K562 (cell line): Measurements from ENCODE around the gene HSPB7. TPM values are rescaled to one million over a fixed set of nuclear protein-coding genes. Genes with fewer than 3 reads are reported as not detected.

Experiments used
- ATAC-seq: fragments of 200-7000 bp; cut with Tn5 transposase; 3 replicates; pipeline ENCODE4 v1.9.1; 2020; ENCODE audit warnings: moderate library complexity
- BruUV-seq: library from RNA; stranded (reverse); fragments of 400-500 nt; replicated peaks from 2 replicates; lab custom pipeline; 2021; lab: Mats Ljungman, UMichigan
- CTCF ChIA-PET: fragments of 300-600 bp; formaldehyde crosslinking; extraction: SDS; loops from one replicate; lab custom pipeline; 2021; ENCODE audit warnings: low intra/inter-chr PET ratio; lab: Yijun Ruan, JAX
- POLR2A ChIA-PET: fragments of 300-600, 350-650 bp; sonication (Branson Sonifier 250); formaldehyde crosslinking; extraction: SDS; loops from one replicate; lab custom pipeline; 2021; ENCODE audit warnings: antibody characterized with exemption, inconsistent platforms; lab: Yijun Ruan, JAX
- DNase-seq, 4 experiments: peaks; one replicate each; pipeline versions ENCODE4 v3.0.0 to v3.0.0-alpha.2; 2011 to 2018; ENCODE audit warnings: low spot score in 3 of 4, mixed read lengths in 3 of 4; ENCODE audit errors: extremely low read depth in 1 of 4
- FAIRE-seq: peaks from 2 replicates; lab custom pipeline; 2011; peaks lifted over from hg19 to GRCh38; lab: Jason Lieb, UNC
- H2AFZ ChIP-seq: 2 replicates; pipeline ENCODE4 v1.6.0; 2011; ENCODE audit warnings: low read depth, low read length, control low read depth, inconsistent platforms
- H3K27ac ChIP-seq: fragments of 200-600 bp; 3 replicates; pipeline ENCODE4 v1.8.0; 2011; ENCODE audit warnings: low read depth, mild to moderate bottlenecking, control low read depth, inconsistent platforms, low read length, moderate library complexity, mixed read lengths; ENCODE audit errors: extremely low read depth
- H3K27me3 ChIP-seq, 2 experiments: fragments of 300-600 bp in 1 of 2; 2 replicates in 1 of 2; 3 replicates in 1 of 2; pipeline versions ENCODE4 v1.6.0 to v1.8.0; 2011; ENCODE audit warnings: inconsistent platforms in 2 of 2, low read length in 2 of 2, mild to moderate bottlenecking in 1 of 2, mixed read lengths in 1 of 2, moderate library complexity in 1 of 2; ENCODE audit not compliant: control insufficient read depth in 2 of 2, insufficient read depth in 2 of 2
- H3K36me3 ChIP-seq: fragments of 300-600 bp; 3 replicates; pipeline ENCODE4 v1.8.0; 2011; ENCODE audit warnings: mild to moderate bottlenecking, low read length, inconsistent platforms; ENCODE audit not compliant: control insufficient read depth, insufficient read depth
- H3K4me1 ChIP-seq, 2 experiments: fragments of 200-600 bp in 1 of 2; replicated peaks in 1 of 2; 2 replicates in 1 of 2; 3 replicates in 1 of 2; pipeline versions ENCODE4 v1.5.1 to v1.8.0; 2011; ENCODE audit warnings: inconsistent platforms in 2 of 2, low read length in 2 of 2, mild to moderate bottlenecking in 1 of 2, mixed read lengths in 1 of 2, moderate library complexity in 1 of 2; ENCODE audit not compliant: control insufficient read depth in 2 of 2, insufficient read depth in 2 of 2
- H3K4me2 ChIP-seq: 2 replicates; pipeline ENCODE4 v1.6.1; 2011; ENCODE audit warnings: low read length, control low read depth, inconsistent platforms, mixed read lengths; ENCODE audit not compliant: insufficient read depth
- H3K4me3 ChIP-seq: fragments of 200-600 bp; sonication (generic), shearing (Covaris generic); 2 replicates; pipeline ENCODE4 v1.5.1; 2016; ENCODE audit warnings: control low read depth, inconsistent platforms
- H3K79me2 ChIP-seq: fragments of 200-600 bp; 3 replicates; pipeline ENCODE4 v1.8.0; 2011; ENCODE audit warnings: low read length, inconsistent platforms; ENCODE audit not compliant: control insufficient read depth, insufficient read depth
- H3K9ac ChIP-seq, 2 experiments: 2 replicates each; pipeline versions ENCODE4 v1.6.0 to v1.6.1; 2011; ENCODE audit warnings: low read depth in 2 of 2, low read length in 2 of 2, control low read depth in 1 of 2, inconsistent platforms in 1 of 2, mild to moderate bottlenecking in 1 of 2, mixed read lengths in 1 of 2; ENCODE audit not compliant: insufficient read depth in 1 of 2
- H3K9me1 ChIP-seq: one replicate; pipeline ENCODE4 v1.6.0; 2011; ENCODE audit warnings: inconsistent platforms, mild to moderate bottlenecking, low read length, moderate library complexity; ENCODE audit not compliant: control insufficient read depth, insufficient read depth
- H3K9me3 ChIP-seq: replicated peaks from 2 replicates; pipeline ENCODE4 v1.5.1; 2011; ENCODE audit warnings: low read depth, low read length, inconsistent platforms; ENCODE audit not compliant: control insufficient read depth, insufficient read depth
- H4K20me1 ChIP-seq: replicated peaks from 2 replicates; pipeline ENCODE4 v1.6.1; 2011; ENCODE audit warnings: low read length, inconsistent platforms, mixed read lengths; ENCODE audit not compliant: control insufficient read depth, insufficient read depth
- CSDE1 ChIP-seq, 2 experiments: fragments of 450-650 bp; IDR thresholded peaks; 2 replicates each; pipeline ENCODE4 v1.6.1; 2016; ENCODE audit warnings: mild to moderate bottlenecking in 1 of 2
- HIVEP1 ChIP-seq: fragments of 250-450 bp; sonication (Bioruptor Pico); IDR thresholded peaks from 2 replicates; pipeline ENCODE4 v1.4.0; 2020; ENCODE audit warnings: mild to moderate bottlenecking
- HNRNPH1 ChIP-seq: fragments of 200-400 bp; formaldehyde crosslinking; optimal IDR thresholded peaks from 2 replicates; pipeline ENCODE3; 2017; ENCODE audit warnings: low read depth, mild to moderate bottlenecking, low read length, moderate library complexity
- NFIC ChIP-seq: fragments of 450-650 bp; IDR thresholded peaks from 2 replicates; pipeline ENCODE4 v1.6.1; 2017; ENCODE audit warnings: mild to moderate bottlenecking, inconsistent platforms
- RBM25 ChIP-seq: fragments of 200-400 bp; formaldehyde crosslinking; IDR thresholded peaks from 2 replicates; pipeline ENCODE4 v1.6.1; 2018; ENCODE audit warnings: low read length, low read depth, moderate library complexity; ENCODE audit not compliant: severe bottlenecking
- SAFB2 ChIP-seq: fragments of 200-400 bp; formaldehyde crosslinking; IDR thresholded peaks from 2 replicates; pipeline ENCODE4 v1.6.1; 2018; ENCODE audit warnings: borderline replicate concordance, low read length, low read depth, moderate library complexity; ENCODE audit not compliant: severe bottlenecking
- STAG1 ChIP-seq: sonication (generic); formaldehyde crosslinking; IDR thresholded peaks from 2 replicates; pipeline ENCODE4 v1.5.0; 2020; ENCODE audit warnings: missing genetic modification reagents, borderline replicate concordance
- ZBTB7A ChIP-seq: IDR thresholded peaks from 2 replicates; pipeline ENCODE4 v1.6.1; 2011; ENCODE audit warnings: low read depth, mild to moderate bottlenecking, low read length, moderate library complexity, borderline replicate concordance; ENCODE audit not compliant: control insufficient read depth
- ZC3H8 ChIP-seq: fragments of 450-650 bp; IDR thresholded peaks from 2 replicates; pipeline ENCODE4 v1.6.1; 2017
- ZNF586 ChIP-seq: fragments of 450-650 bp; formaldehyde crosslinking; conservative IDR thresholded peaks from 2 replicates; pipeline ENCODE4 v1.4.0; 2020; ENCODE audit warnings: mild to moderate bottlenecking, moderate library complexity
- ZNF696 ChIP-seq: fragments of 250-450 bp; sonication (Bioruptor Pico); conservative IDR thresholded peaks from 2 replicates; pipeline ENCODE4 v1.4.0; 2020; ENCODE audit warnings: mild to moderate bottlenecking, moderate library complexity
- WGBS: fragments of 100-300 bp; shearing (Covaris generic); methylation state at CpG from one replicate; pipeline ENCODE4 v1.1.6; 2016; ENCODE audit warnings: low coverage, mixed read lengths; ENCODE audit not compliant: insufficient coverage; ENCODE audit errors: missing lambda C conversion rate; 5-methylcytosine and 5-hydroxymethylcytosine counted together
- in situ Hi-C: fragments of 300-500 bp; cut with MboI; formaldehyde crosslinking; loops from 4 replicates; pipeline ENCODE4 v1.15.0; 2018; ENCODE audit warnings: inconsistent platforms, mixed read lengths
- intact Hi-C: fragments of 100-400 bp; cut with micrococcal nuclease; formaldehyde crosslinking; loops from 2 replicates; pipeline ENCODE4 v1.14.2; 2022
- polyA plus RNA-seq, 8 experiments: library from polyadenylated mRNA; depleted of rRNA in 4 of 8; stranded (reverse) in 5 of 8; unstranded in 3 of 8; fragments of >200 nt; fragmentation: Nextera tagmentation in 2 of 8; fragmentation: Illumina TruSeq in 1 of 8; extraction: Ambion mirVana in 2 of 8; extraction: Trizol in 1 of 8; gene quantifications; 2 replicates each; pipeline versions ENCODE4 v1.2.1 to v1.2.3, GENCODE V29; 2011 to 2014; ENCODE audit warnings: inconsistent platforms in 1 of 8, missing spikeins in 1 of 8
- total RNA-seq, 7 experiments: library from RNA; depleted of rRNA in 6 of 7; stranded (reverse); fragments of >200 nt in 6 of 7; fragmentation: Illumina TruSeq in 2 of 7; extraction: Trizol in 2 of 7; gene quantifications; 2 replicates each; pipeline versions ENCODE4 v1.2.1 to v1.2.3, GENCODE V29; 2011 to 2021; ENCODE audit warnings: low replicate concordance in 1 of 7

The HSPB7 gene
- total and polyA plus RNA-seq, 9 of the 15 experiments (the other 6 are each of a cell fraction or from before 2014, with no cell fraction given) = 0.05 to 0.19 (median 0.07) TPM; not detected in 6

GRCh38 chr1:15992582-15993500 lies 25.0 kb downstream of the HSPB7 start:
- H2AFZ ChIP-seq = no peak overlapping the region
- intact Hi-C loops (loop anchor here (5.0 kb wide), 1 partner anchor 41 kb away; no protein-coding TSS in a partner anchor), in situ Hi-C loops (no loop called here)
- no peaks in the 10 kb centered on the region for H3K9me3 ChIP-seq
- no peaks in the 10 kb centered on the region for H3K79me2 ChIP-seq
- no peak for FAIRE-seq
- WGBS = 20% methylated on average over 17 of the region's 17 CpGs
- H3K27me3 ChIP-seq = peaks cover 8 to 22% of the 10 kb centered on the region in 2 experiments; a peak in 3 of 5 replicates
- H3K4me2 ChIP-seq = no peak overlapping the region
- no peaks in the 10 kb centered on the region for H3K36me3 ChIP-seq
- CTCF ChIA-PET = no interaction called here
- H3K9me1 ChIP-seq = no peaks in the 10 kb centered on the region
- no peak overlapping the region for H3K9ac ChIP-seq
- no peak for ATAC-seq
- H3K4me1 ChIP-seq = peaks cover 0 to 30% of the 10 kb centered on the region in 2 experiments; a peak in 2 of 5 replicates
- DNase-seq = no peak
- no peaks in the 10 kb centered on the region for H4K20me1 ChIP-seq
- no peak overlapping the region for H3K27ac ChIP-seq
- POLR2A ChIA-PET = no interaction called here
- TF ChIP-seq NFIC = peak; percentile 54
- TF ChIP-seq ZNF586 (CRISPR knock-in tag) = no peak
- TF ChIP-seq ZBTB7A = peak; percentile 33; the same call in 1 of the 2 replicates
- no peak overlapping the region for H3K4me3 ChIP-seq
- no TSS peak for BruUV-seq

- in situ Hi-C loops = no loop called here
- ChIA-PET POLR2A (no interaction called here), CTCF (no interaction called here)
- DNase-seq (no peak), FAIRE-seq (no peak)
- H3K27me3 ChIP-seq = peaks cover 5 to 15% of the 10 kb centered on the region in 2 experiments; a peak in 3 of 5 replicates
- no peaks in the 10 kb centered on the region for H3K9me3 ChIP-seq
- no peaks in the 10 kb centered on the region for H3K36me3 ChIP-seq
- no peak overlapping the region for H3K4me2 ChIP-seq
- no peak overlapping the region for H3K9ac ChIP-seq
- intact Hi-C loops = loop anchor here (5.0 kb wide), 1 partner anchor 40 kb away; no protein-coding TSS in a partner anchor
- no peak overlapping the region for H2AFZ ChIP-seq
- H4K20me1 ChIP-seq = no peaks in the 10 kb centered on the region
- 22% methylated on average over 7 of the region's 7 CpGs for WGBS
- no TSS peak for BruUV-seq
- H3K4me1 ChIP-seq = peaks cover 0 to 29% of the 10 kb centered on the region in 2 experiments; a peak in 2 of 5 replicates
- no peak overlapping the region for H3K27ac ChIP-seq
- no peak overlapping the region for H3K4me3 ChIP-seq
- TF ChIP-seq HIVEP1 (CRISPR knock-in tag) (no peak), ZNF696 (CRISPR knock-in tag) (no peak), RBM25 (no peak), STAG1 (no peak), ZC3H8 (no peak), HNRNPH1 (no peak), SAFB2 (no peak), CSDE1 (IDR thresholded peaks at IDR 0.05) (no peak)
- TF ChIP-seq, all 486 proteins: peak for 0
- ATAC-seq = no peak
- H3K79me2 ChIP-seq = no peaks in the 10 kb centered on the region
- H3K9me1 ChIP-seq = no peaks in the 10 kb centered on the region
Measured at GRCh38 chr1:15992187-15992553, 25.7 kb downstream of the HSPB7 start.
